ENCODE results near the gene TEKT3. TPM values are rescaled to one million over a fixed set of nuclear protein-coding genes. Genes with fewer than 3 reads are reported as not detected.

TEKT3 gene
- polyA plus RNA-seq, 1 donor, result 1.0 TPM

DNA sequence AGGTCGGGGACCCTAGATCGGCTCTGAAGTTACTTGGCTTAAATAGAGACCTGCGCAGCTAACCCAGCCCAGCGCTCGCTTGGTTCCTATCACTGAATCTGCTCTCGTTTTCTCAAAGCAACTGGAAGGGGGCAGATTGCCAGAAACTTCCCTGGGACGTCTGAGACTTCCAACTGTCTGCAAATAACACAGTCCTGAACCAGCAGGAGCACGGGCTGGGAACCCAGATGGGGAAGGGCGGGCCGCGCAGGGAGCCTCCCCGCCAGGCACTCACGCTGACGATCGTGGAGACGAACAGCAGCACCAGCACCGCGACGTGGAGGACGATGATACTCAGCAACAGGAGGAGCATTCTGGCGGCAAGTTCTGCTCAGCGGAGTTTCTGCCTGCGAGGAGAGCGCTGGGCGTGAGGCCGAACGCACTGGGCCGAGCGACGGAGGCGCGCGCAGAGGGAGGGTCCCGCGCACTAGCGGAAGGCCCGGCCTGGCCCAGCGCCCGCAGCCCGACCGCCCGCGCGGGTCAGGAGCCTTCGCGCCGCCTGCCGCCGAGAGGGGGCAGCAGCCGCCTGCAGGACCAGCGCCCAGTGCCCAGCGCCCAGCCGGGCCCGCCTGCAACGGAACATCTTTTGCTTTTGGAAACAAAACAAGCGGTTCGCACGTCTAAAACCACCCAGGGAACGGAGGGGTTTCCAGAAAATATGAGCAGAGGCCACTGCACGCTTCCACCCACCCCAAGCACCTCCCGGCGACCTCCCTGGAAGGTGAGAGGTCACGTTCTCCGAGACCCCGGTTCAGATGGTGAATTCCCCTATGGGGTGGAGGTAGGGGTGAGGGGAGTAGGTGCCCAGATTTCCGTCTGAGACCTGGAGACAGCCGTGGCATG lies 80.8 kb downstream of the TEKT3 start:
- DNase-seq, result peak; percentile 77 to 88
- Histone ChIP-seq H3K27me3 (ENCODE audit: control insufficient read depth, insufficient read depth, low read length) (peaks cover 2% of the 10 kb centered on the region), H3K4me3 (ENCODE audit: low read length) (peak overlapping the region; percentile 75), H3K4me1 (ENCODE audit: control insufficient read depth, insufficient read depth, low read length) (peaks cover 53% of the 10 kb centered on the region), H3K9me3 (ENCODE audit: control insufficient read depth, low read depth, low read length) (peaks cover 2% of the 10 kb centered on the region), H3K36me3 (ENCODE audit: control insufficient read depth, insufficient read depth, low read length) (peaks cover 31% of the 10 kb centered on the region), H3K27ac (ENCODE audit: low read length) (peak overlapping the region; percentile 82)
- WGBS (ENCODE audit: insufficient coverage, low lambda C conversion rate), result no CpG with 5 or more reads among the region's 67 CpGs

DNA sequence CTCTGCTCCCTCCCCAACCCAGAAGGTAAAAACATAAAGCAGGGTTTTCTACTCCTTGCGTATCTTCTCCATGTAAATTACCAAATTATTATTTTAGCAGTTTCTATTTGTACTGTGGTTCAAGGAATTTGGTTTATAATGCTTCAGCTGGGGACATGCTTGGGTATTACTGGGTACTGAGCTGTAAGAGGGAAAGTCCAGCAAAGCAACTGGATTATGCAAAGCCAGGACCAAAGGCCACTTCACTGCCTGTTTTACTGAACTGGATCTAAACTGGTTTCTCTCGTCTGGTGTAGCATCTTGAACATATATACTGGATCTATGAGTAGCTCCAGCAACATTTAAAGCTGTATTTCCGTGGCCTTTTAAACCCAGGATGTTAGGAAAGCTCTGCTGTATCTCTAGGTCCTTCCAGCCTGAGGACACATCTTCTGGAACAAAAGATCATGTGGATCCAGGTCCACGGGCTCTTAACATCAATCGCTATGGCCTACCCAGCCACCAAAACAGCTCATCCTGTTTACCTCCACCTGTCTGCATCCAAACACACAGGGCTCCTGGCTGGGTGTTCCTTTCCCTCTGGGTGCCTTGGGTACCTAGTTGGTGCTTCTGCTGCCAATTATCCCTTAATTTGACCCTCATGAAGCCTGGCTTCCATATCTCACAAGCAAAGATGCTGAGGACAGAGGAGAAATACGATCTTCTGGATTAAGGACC lies 83.4 kb downstream of the TEKT3 start:
- Histone ChIP-seq H3K27me3 (ENCODE audit: control insufficient read depth, insufficient read depth, low read length) (peaks cover under 1% of the 10 kb centered on the region), H3K36me3 (ENCODE audit: control insufficient read depth, insufficient read depth, low read length) (peaks cover 54% of the 10 kb centered on the region), H3K9me3 (ENCODE audit: control insufficient read depth, low read depth, low read length) (peaks cover 2% of the 10 kb centered on the region), H3K4me1 (ENCODE audit: control insufficient read depth, insufficient read depth, low read length) (peaks cover 31% of the 10 kb centered on the region), H3K27ac (ENCODE audit: low read length) (peak overlapping the region; percentile 74), H3K4me3 (ENCODE audit: low read length) (no peak overlapping the region)
- 71% methylated on average over 1 of the region's 6 CpGs for WGBS (ENCODE audit: insufficient coverage, low lambda C conversion rate)
- peak; percentile 69 to 82 for DNase-seq

DNA sequence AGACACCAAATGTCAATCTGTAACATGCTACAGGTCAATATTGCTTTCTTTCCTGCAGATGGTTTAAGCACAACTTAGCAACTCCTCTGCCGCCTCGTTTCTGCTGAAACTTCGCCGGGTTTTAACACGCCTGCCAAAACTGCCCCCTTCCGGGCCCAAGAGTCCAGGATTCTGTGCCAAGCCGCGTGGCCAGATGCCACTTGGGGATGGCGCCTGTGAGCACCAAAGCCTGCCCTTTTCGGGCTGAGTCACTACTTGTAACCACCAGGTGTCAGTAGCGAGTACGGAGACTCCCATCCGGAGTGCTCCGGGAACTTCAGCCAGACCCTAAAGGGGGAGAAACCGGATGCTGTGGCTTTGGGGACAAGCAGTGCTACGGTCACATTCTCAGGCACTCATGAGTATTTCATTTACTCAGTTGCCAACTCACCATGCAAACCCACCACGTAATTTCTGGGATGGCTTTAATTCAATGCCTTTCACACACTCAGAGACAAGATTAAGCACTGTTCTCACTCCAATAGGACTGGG lies 84.1 kb downstream of the TEKT3 start:
- Histone ChIP-seq H3K27ac (ENCODE audit: low read length) (peak overlapping the region; percentile 74), H3K4me3 (ENCODE audit: low read length) (no peak overlapping the region), H3K36me3 (ENCODE audit: control insufficient read depth, insufficient read depth, low read length) (peaks cover 60% of the 10 kb centered on the region), H3K27me3 (ENCODE audit: control insufficient read depth, insufficient read depth, low read length) (no peaks in the 10 kb centered on the region), H3K4me1 (ENCODE audit: control insufficient read depth, insufficient read depth, low read length) (peaks cover 30% of the 10 kb centered on the region), H3K9me3 (ENCODE audit: control insufficient read depth, low read depth, low read length) (no peaks in the 10 kb centered on the region)
- DNase-seq, result peak; percentile 57 to 66
- WGBS (ENCODE audit: insufficient coverage, low lambda C conversion rate), result no CpG with 5 or more reads among the region's 17 CpGs

DNA sequence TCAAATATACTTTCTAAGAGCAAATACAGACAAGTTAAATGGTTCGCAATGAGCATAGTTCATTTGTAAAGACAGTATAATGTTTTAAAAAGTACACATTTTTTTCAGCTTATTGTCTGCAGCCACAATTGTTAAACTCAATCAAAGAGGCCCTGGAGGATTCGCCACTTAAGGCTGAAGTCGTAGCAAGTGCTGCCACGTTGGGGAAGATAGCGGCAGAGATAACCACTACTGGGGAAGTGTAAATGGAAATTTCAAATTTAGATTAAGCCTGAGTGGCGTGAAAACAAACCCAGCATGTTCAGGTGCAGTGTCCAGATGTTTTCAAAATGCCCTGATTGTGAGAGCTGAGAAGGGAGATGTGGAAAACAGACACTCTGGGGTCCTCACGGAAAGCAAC lies 84.7 kb downstream of the TEKT3 start:
- Histone ChIP-seq H3K27ac (ENCODE audit: low read length) (no peak overlapping the region), H3K9me3 (ENCODE audit: control insufficient read depth, low read depth, low read length) (no peaks in the 10 kb centered on the region), H3K4me1 (ENCODE audit: control insufficient read depth, insufficient read depth, low read length) (peaks cover 26% of the 10 kb centered on the region), H3K4me3 (ENCODE audit: low read length) (no peak overlapping the region), H3K36me3 (ENCODE audit: control insufficient read depth, insufficient read depth, low read length) (peaks cover 66% of the 10 kb centered on the region), H3K27me3 (ENCODE audit: control insufficient read depth, insufficient read depth, low read length) (no peaks in the 10 kb centered on the region)
- WGBS (ENCODE audit: insufficient coverage, low lambda C conversion rate), result no CpG with 5 or more reads among the region's 7 CpGs
- DNase-seq, result no peak

DNA sequence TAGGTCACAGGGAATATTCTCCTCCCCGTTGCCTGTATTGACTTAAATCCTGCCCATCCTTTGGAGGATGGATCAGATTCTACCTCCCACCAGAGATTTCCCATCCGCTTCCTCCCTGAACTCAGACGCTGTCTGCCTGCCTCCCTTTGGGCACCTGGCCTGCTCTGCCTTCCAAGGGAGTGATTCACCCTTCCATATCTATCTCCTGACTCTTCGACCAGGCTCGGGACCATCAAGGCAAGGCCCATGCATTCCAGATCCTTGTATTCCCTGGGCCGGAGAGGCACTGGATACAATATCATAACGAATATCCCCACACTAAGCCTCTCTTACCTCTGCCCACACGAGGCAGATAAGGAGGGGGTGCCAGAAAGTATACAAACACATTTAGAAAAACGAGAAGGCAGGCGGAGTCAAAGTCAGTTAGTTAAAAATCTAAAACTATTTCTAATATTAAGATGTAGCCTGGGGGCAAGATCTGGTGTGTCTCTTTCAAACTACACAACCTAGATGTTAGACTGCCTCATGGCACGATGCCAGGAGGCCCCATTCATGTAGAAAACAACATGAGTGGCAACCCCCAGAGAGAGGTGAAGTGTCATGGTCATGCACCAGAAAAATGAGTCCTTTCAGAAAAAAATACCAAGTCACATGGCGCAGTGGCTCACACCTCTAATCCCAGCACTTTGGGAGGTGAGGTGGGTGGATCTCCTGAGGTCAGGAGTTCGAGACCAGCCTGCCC lies 85.5 kb downstream of the TEKT3 start:
- H3K27ac ChIP-seq (ENCODE audit: low read length), result no peak overlapping the region
- H3K36me3 ChIP-seq (ENCODE audit: control insufficient read depth, insufficient read depth, low read length), result peaks cover 74% of the 10 kb centered on the region
- no peaks in the 10 kb centered on the region for H3K27me3 ChIP-seq (ENCODE audit: control insufficient read depth, insufficient read depth, low read length)

More for the DNA sequence above, 85.5 kb downstream of the TEKT3 start:
- no peaks in the 10 kb centered on the region for H3K9me3 ChIP-seq (ENCODE audit: control insufficient read depth, low read depth, low read length)
- no CpG with 5 or more reads among the region's 13 CpGs for WGBS (ENCODE audit: insufficient coverage, low lambda C conversion rate)
- H3K4me3 ChIP-seq (ENCODE audit: low read length), result no peak overlapping the region
- H3K4me1 ChIP-seq (ENCODE audit: control insufficient read depth, insufficient read depth, low read length), result peaks cover 26% of the 10 kb centered on the region
- DNase-seq, result no peak

Other genes with a start within 250 kb of the TEKT3 start
- 74.0 TPM for gene PMP22, start 76.3 kb downstream of the TEKT3 start, polyA plus RNA-seq
- gene CDRT4, start 126.0 kb upstream of the TEKT3 start, polyA plus RNA-seq, result 29.3 TPM
- 13.4 TPM for gene TVP23C, start 221.9 kb upstream of the TEKT3 start, polyA plus RNA-seq